Smooth muscle cell (in vitro differentiated cells): Measurements from ENCODE around the gene MZF1. TPM values are rescaled to one million over a fixed set of nuclear protein-coding genes. Genes with fewer than 3 reads are reported as not detected.

Experiments
- DNase-seq: peaks from one replicate; lab custom pipeline; 2025; ENCODE audit not compliant: unreplicated experiment; lab: John Stamatoyannopoulos, UW
- H2AFZ ChIP-seq: fragments of 200-600 bp; sonication (generic); 2 replicates; pipeline ENCODE4 v1.6.0; 2016; ENCODE audit warnings: antibody characterized with exemption, low read depth, mild to moderate bottlenecking
- H3F3A ChIP-seq: fragments of 200-600 bp; sonication (generic); 2 replicates; pipeline ENCODE4 v1.6.0; 2017; ENCODE audit warnings: antibody characterized with exemption, low read depth
- H3K27ac ChIP-seq: fragments of 200-600 bp; sonication (generic); 2 replicates; pipeline ENCODE4 v1.5.1; 2016; ENCODE audit warnings: low read depth, mild to moderate bottlenecking
- H3K27me3 ChIP-seq: fragments of 200-600 bp; sonication (generic); 2 replicates; pipeline ENCODE4 v1.6.1; 2016; ENCODE audit warnings: low read depth, mild to moderate bottlenecking
- H3K36me3 ChIP-seq: fragments of 200-600 bp; sonication (generic); 2 replicates; pipeline ENCODE4 v1.5.1; 2016; ENCODE audit warnings: low read depth
- H3K4me1 ChIP-seq: fragments of 200-600 bp; sonication (generic); 2 replicates; pipeline ENCODE4 v1.5.1; 2016; ENCODE audit warnings: low read depth
- H3K4me2 ChIP-seq: fragments of 200-600 bp; sonication (generic); 2 replicates; pipeline ENCODE4 v1.6.0; 2016; ENCODE audit warnings: mild to moderate bottlenecking
- H3K4me3 ChIP-seq: fragments of 200-600 bp; sonication (generic); 2 replicates; pipeline ENCODE4 v1.5.1; 2016; ENCODE audit warnings: mild to moderate bottlenecking
- H3K79me2 ChIP-seq: fragments of 200-600 bp; sonication (generic); 2 replicates; pipeline ENCODE4 v1.6.0; 2016; ENCODE audit warnings: low read depth, mild to moderate bottlenecking
- H3K9ac ChIP-seq: fragments of 200-600 bp; sonication (generic); 2 replicates; pipeline ENCODE4 v1.6.0; 2016; ENCODE audit warnings: low read depth
- H3K9me3 ChIP-seq: fragments of 200-600 bp; sonication (generic); replicated peaks from 2 replicates; pipeline ENCODE4 v1.5.1; 2016; ENCODE audit warnings: low read depth
- H4K20me1 ChIP-seq: fragments of 200-600 bp; sonication (generic); 2 replicates; pipeline ENCODE4 v1.6.0; 2016; ENCODE audit warnings: low read depth
- CTCF ChIP-seq: fragments of 200-600 bp; sonication (generic); IDR thresholded peaks from 2 replicates; pipeline ENCODE4 v1.5.1; 2017; ENCODE audit warnings: borderline replicate concordance, mild to moderate bottlenecking, antibody characterized with exemption; ENCODE audit not compliant: insufficient read depth, poor library complexity, severe bottlenecking
- WGBS: methylation state at CpG from one replicate; pipeline ENCODE4 v1.1.7; 2016; ENCODE audit warnings: low lambda C conversion rate; 5-methylcytosine and 5-hydroxymethylcytosine counted together
- polyA plus RNA-seq: library from polyadenylated mRNA; unstranded; fragments of >200 nt; fragmentation: Nextera tagmentation; extraction: Ambion mirVana; gene quantifications from 2 replicates; pipeline ENCODE4 v1.2.1, GENCODE V29; 2016
- total RNA-seq: library from RNA; depleted of rRNA; stranded (reverse); fragments of >200 nt; gene quantifications from 2 replicates; pipeline ENCODE4 v1.2.3, GENCODE V29; 2014

The MZF1 gene
- total and polyA plus RNA-seq, 2 experiments from 2014 or later = 10.2 to 18.7 TPM

DNA sequence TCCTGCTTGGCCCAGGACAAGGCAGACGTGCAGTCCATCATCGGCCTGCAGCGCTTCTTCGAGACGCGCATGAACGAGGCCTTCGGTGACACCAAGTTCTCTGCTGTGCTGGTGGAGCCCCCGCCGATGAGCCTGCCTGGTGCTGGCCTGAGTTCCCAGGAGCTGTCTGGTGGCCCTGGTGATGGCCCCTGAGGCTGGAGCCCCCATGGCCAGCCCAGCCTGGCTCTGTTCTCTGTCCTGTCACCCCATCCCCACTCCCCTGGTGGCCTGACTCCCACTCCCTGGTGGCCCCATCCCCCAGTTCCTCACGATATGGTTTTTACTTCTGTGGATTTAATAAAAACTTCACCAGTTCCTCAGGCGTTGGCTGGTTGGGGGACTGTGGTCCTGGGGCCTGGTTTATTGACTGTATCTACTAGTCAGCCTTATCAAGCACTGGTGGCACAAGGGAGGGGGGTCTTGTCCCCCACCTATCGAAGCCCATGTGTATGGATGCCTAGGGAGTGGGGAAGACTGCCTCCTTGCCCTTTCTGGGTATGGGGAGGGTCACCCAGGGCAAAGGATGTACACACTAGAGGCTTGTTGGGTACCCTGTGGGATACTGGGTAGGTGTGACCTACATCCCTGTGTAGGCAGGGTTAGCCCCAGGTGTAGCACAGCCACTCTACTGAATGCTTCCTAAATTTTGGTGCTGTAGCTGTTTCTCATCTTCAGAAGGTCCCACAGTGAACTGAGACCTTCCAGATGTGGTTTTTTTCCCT, 22.6 kb downstream of the MZF1 start:
- H3K36me3 ChIP-seq = no peaks in the 10 kb centered on the region
- H3K4me1 ChIP-seq = peaks cover 20% of the 10 kb centered on the region
- no peaks in the 10 kb centered on the region for H3K9me3 ChIP-seq
- no peak overlapping the region for H3K4me3 ChIP-seq
- H2AFZ ChIP-seq = no peak overlapping the region
- H3K79me2 ChIP-seq = peaks cover 59% of the 10 kb centered on the region
- no peaks in the 10 kb centered on the region for H3K27me3 ChIP-seq
- DNase-seq = no peak
- TF ChIP-seq CTCF = no peak
- H3K27ac ChIP-seq = no peak overlapping the region
- 98% methylated on average over 13 of the region's 13 CpGs for WGBS
- H3K4me2 ChIP-seq = no peak overlapping the region
- peaks cover 53% of the 10 kb centered on the region for H4K20me1 ChIP-seq
- no peak overlapping the region for H3K9ac ChIP-seq
- peaks cover 24% of the 10 kb centered on the region for H3F3A ChIP-seq

- Histone ChIP-seq H2AFZ (no peak overlapping the region), H3K27ac (no peak overlapping the region)
Measured at GRCh38 chr19:58549664-58550361, 23.3 kb downstream of the MZF1 start.

GRCh38 chr19:58548859-58549663, 24.1 kb downstream of the MZF1 start:
- no peak for TF ChIP-seq CTCF
- no peak for DNase-seq
- Histone ChIP-seq H3K4me3 (no peak overlapping the region), H3K4me1 (peaks cover 21% of the 10 kb centered on the region), H3K79me2 (peaks cover 64% of the 10 kb centered on the region), H2AFZ (no peak overlapping the region), H3K4me2 (no peak overlapping the region), H3K36me3 (no peaks in the 10 kb centered on the region), H3K9ac (no peak overlapping the region), H3K9me3 (no peaks in the 10 kb centered on the region), H3K27ac (no peak overlapping the region), H3F3A (peaks cover 22% of the 10 kb centered on the region), H3K27me3 (no peaks in the 10 kb centered on the region), H4K20me1 (peaks cover 62% of the 10 kb centered on the region)
- 98% methylated on average over 20 of the region's 20 CpGs for WGBS

More at GRCh38 chr19:58549664-58550361, 23.3 kb downstream of the MZF1 start:
- Histone ChIP-seq H3K4me3 (no peak overlapping the region), H3K79me2 (peaks cover 65% of the 10 kb centered on the region), H3K9me3 (no peaks in the 10 kb centered on the region), H3K27me3 (no peaks in the 10 kb centered on the region), H3K4me1 (peaks cover 21% of the 10 kb centered on the region), H3K9ac (no peak overlapping the region), H4K20me1 (peaks cover 60% of the 10 kb centered on the region), H3K4me2 (no peak overlapping the region), H3K36me3 (no peaks in the 10 kb centered on the region), H3F3A (peaks cover 24% of the 10 kb centered on the region)
- 96% methylated on average over 11 of the region's 11 CpGs for WGBS
- no peak for DNase-seq
- no peak for TF ChIP-seq CTCF
